HL-60/S4 (cell line): ENCODE results near the gene IL1R2.
"Not testable (repeated sequence)": the region's sequence is repeated elsewhere in the genome, so short reads cannot be mapped to it uniquely, and the experiment has no call there.

Experiments
- in situ Hi-C: fragments of 300-500 bp; cut with MboI; formaldehyde crosslinking; loops from 2 replicates; pipeline ENCODE4 v1.14.3; 2022; ENCODE audit warnings: low sequenced_read_pairs

Gene IL1R2

GRCh38 chr2:102052365-102052764, 60.6 kb downstream of the IL1R2 start:
- in situ Hi-C loops: no loop called here

- in situ Hi-C loops: no loop called here
Measured at GRCh38 chr2:102053096-102053495, 61.3 kb downstream of the IL1R2 start.

- in situ Hi-C loops: no loop called here
Measured at GRCh38 chr2:102055346-102055990, 63.7 kb downstream of the IL1R2 start.

DNA sequence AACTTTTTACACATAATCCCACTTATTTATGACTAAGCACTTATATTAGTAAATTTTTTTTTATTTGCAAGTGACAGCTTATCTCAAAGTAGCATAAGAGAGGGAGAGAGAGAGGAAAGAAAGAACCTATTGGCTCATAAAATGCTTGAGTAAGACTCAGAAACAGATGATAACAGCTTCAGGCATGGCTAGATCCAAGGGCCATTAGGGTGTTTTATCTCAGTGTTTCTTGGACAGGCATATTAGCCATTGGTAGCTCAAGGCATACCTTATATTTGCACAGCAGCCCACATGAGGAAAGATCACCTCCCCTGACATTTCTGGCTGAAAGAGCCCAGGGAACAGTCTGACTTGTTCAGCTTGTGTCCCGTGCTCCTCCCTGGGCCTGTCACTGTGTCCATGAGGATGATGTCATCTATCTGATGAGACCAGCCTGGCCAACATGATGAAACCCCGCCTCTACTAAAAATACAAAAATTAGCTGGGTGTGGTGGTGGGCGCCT, 64.4 kb downstream of the IL1R2 start:
- in situ Hi-C loops: no loop called here

- in situ Hi-C loops: no loop called here
Measured at GRCh38 chr2:102057502-102058292, 65.9 kb downstream of the IL1R2 start.

DNA sequence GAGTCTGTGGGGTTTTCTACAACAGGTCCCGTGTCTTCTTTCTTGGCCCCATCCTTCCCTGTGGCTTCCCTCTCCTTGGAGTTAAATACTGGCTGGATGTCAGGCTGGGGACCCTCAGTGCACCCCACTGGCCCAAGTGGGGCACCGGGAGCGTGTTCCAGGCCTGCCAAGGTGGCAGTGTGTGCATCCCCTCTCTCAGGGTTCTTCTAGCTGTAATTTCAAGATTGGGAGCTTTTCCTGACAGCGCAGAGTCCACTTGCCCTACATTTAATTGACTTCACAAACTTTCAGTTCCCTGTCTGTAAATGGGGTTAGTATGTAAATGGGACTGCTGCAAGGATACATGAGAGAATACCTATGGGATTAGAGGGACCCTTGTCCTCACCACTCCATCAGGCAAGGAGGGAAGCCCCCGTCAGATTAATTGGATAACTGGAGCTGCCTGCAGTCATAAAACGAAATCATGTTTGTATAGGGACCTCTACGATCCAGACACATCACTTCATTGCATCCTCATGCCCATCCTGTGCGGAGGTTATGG, 66.6 kb downstream of the IL1R2 start:
- in situ Hi-C loops: no loop called here

DNA sequence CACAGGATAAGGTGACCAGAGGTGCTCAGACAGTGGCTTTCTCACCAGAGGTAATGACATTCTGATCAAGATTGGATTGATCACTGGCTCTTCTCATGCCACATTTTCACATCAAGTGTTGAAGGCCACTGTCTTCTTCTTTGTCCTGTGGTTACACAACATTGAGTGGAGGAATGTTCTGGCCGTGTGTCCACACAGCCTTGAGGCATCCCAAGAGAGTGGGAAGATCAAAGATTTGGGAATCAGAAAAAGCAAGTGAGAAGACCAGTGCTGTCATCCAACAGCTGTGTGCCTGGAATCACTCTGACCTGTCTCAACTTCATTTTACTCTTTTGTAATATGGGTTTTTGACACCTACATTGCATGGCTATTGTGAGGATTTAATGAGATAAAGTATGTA, 67.4 kb downstream of the IL1R2 start:
- in situ Hi-C loops: no loop called here

- in situ Hi-C loops: no loop called here
Measured at GRCh38 chr2:102060047-102060446, 68.3 kb downstream of the IL1R2 start.

DNA sequence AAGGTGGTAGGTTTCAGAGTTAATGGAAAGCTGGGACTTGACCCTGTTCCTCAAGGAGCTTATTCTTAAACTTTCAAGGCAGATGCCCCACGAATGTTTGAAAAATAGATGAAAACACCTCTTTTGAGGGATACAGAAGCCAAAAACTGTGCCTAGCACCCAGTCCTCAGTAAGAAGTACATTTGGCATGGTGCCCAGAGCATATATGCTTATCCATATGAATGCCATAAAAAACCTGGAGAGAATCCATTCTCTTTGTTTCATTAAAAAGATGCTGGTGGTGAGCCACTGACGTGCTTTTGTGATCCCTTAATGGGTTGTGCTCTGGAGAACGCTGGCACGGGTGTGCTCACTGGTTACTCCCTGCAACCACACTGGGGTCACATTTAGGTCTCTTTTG, 69.0 kb downstream of the IL1R2 start:
- in situ Hi-C loops: no loop called here

GRCh38 chr2:102061286-102061699, 69.5 kb downstream of the IL1R2 start:
- in situ Hi-C loops: no loop called here

- in situ Hi-C loops: no loop called here
Measured at GRCh38 chr2:102061962-102062795, 70.4 kb downstream of the IL1R2 start.

DNA sequence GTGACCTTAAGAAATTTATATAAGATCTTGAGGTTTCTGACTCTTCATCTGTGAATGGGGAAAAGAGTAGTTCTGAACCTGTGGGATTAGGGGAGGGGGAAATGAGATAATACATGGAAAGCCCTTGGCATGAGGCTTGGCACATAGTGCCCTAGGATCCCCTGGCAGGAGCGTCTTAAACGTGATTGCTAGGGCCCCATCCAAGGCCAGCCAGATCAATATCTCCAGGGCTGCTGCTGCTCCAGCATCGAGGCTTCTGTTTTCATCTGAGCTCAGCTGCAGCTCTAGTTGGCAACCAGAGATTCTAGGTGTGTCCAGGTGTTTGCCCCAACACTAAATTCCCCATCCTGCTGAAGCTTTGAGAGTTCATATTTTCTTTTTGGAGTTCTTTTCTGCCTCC, 71.0 kb downstream of the IL1R2 start:
- in situ Hi-C loops: no loop called here

GRCh38 chr2:102063487-102063911, 71.7 kb downstream of the IL1R2 start:
- in situ Hi-C loops: no loop called here

DNA sequence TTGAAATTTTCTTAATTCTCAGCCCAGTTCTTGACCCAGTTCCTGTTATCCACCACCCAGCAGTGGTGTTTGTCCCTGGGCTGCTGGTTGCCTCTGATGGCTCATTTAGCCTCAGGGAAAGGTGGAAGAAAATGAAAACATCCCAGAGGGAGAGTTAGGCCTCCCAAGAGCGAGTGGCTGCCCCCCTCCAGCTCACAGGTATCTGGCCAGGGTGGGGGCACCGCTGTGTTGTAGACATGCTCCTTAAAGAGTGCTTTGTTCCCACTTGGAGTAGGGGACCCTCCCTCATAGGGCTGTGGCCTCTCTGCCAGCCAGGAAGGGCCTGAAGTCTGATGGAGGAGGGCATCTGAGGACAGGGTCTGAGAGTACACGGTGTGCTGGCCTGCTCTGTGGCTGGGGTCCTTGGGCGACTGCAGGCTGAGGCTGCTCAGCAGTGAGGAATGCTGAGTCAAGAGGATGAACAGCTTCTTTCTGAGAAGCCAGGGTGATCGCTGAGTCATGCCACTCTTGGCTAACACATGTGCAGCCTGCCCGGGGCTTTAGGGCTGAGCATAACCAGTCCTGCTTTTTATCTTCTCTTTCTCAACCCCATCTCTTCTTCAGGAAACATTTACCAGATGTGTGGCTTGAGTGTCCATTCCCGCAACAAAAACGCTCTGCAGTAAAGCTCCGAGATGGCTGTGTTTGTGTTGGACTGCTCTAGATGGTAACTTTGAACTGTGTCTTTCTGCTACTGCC, 72.3 kb downstream of the IL1R2 start:
- in situ Hi-C loops: no loop called here

GRCh38 chr2:102064679-102065674, 73.2 kb downstream of the IL1R2 start:
- in situ Hi-C loops: no loop called here

DNA sequence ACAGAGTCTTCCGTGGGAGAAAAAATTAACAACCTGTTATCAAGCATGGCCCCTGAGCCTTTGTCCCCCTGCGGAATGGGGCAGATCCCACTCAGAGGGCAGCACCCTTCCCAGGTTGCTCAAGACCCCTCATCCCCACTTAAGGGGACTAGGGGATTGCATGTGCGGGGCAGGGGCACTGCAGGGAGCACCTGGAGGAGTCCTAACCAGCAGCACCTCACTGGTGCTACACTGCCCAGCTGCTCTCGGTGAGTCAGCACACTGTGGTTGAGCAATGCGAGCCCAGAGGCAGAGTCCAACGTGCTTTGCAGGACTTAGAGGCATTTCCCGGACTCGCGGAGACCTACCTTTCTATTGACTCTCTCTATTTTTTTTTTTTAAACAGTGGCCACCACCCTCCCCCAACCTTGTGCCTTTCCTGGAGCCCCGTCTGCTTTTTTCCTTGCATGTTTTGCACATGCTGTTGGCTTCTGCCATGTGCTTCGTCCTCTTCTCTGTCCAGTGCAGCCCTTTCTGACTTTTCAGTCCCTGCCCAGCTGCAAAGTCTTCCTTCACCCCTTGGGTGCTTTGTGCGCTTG, 74.0 kb downstream of the IL1R2 start:
- in situ Hi-C loops: no loop called here

GRCh38 chr2:102066554-102066953, 74.8 kb downstream of the IL1R2 start:
- in situ Hi-C loops: no loop called here

GRCh38 chr2:102068126-102068525, 76.4 kb downstream of the IL1R2 start:
- in situ Hi-C loops: not testable (repeated sequence)
